Stimulated activated CD4-positive, alpha-beta T cell treated with anti-CD3 and anti-CD28 coated beads, Interleukin-2, amount 100 ng/mL, for 48 hours (primary cell): ENCODE data around the gene ABO.
"Not testable (repeated sequence)": the region's sequence is repeated elsewhere in the genome, so short reads cannot be mapped to it uniquely, and the experiment has no call there.

Source experiments
- DNase-seq, 2 donors: peaks; one replicate each; pipeline ENCODE4 v3.0.0-alpha.2; 2020

ABO gene

DNA sequence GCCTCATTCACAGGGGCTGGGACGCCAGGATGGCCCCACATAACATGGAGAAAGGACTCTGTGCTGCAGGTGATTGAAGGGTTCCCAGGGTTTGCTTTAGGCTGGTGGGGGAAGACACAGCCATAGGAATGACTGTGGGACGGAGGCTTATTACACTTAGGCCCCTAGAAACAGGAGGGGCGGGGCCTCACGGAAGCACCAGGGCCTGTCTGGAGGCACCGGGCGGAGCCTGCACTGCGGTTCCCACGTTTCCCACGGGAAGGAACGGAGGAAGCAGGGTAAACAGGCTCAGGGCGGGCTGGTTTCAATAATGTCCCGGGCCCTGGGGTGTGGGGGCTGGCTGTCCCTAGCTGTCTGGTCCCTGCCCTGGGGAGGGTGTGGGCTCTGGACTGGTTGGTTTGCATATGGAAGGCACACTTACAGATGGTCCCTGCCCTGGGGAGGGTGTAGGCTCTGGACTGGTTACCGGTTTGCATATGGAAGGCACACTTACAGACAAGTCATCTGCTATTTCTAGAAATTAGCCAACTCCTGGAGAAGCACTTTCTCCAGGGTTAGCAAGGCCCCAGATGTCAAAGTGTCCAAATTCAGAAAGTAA is 51.7 kb downstream of the ABO start:
- not testable (repeated sequence) for DNase-seq

DNA sequence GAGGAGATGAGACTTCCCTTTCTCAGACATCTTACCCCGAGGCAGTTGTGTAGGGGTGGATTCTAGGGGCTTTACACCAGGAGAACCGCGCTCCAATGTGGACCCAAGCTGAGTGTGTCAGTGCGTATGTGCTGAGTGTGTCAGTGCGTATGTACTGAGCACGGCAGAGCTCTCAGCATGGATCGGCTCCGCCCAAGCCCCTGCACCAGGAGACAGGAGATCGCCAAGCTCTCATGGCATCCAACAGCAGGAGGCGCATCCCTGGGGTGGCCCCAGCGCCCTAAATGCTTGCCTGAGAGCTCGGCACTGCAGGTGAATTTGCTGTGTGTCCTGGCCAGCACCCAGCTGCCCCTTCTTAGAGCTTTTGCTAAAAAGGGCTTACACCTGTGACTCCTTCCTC is 53.0 kb downstream of the ABO start:
- not testable (repeated sequence) for DNase-seq

DNA sequence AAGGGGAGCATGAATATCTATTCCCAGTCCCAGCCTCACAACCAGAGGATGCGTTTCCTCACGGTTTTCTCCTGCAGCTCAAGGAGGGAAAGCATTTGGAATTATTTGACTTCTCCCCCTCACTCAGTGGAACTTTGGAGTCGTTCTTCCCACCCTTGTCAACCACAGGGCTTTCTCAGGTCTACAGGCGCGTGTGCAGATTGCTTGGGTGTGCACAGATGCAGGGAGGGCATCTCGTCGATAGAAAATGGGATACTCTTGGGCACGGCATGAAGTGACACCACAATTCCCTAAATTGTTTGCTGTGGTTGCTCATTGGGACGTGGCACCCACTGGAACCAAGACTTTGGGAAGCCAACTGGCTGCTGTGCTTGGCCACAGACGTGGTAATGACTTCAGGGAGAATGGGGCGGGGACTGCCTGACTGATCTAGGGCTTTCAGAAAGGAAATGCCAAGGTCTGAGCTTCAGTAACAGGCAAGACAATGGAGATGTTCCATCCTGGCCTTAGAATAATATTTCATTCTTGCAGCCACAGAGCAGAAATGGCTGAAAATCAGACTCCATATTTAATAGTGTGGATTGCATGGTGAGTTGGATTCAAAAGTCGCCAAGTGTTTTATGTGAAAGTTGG is 53.7 kb downstream of the ABO start:
- DNase-seq = no peak

DNA sequence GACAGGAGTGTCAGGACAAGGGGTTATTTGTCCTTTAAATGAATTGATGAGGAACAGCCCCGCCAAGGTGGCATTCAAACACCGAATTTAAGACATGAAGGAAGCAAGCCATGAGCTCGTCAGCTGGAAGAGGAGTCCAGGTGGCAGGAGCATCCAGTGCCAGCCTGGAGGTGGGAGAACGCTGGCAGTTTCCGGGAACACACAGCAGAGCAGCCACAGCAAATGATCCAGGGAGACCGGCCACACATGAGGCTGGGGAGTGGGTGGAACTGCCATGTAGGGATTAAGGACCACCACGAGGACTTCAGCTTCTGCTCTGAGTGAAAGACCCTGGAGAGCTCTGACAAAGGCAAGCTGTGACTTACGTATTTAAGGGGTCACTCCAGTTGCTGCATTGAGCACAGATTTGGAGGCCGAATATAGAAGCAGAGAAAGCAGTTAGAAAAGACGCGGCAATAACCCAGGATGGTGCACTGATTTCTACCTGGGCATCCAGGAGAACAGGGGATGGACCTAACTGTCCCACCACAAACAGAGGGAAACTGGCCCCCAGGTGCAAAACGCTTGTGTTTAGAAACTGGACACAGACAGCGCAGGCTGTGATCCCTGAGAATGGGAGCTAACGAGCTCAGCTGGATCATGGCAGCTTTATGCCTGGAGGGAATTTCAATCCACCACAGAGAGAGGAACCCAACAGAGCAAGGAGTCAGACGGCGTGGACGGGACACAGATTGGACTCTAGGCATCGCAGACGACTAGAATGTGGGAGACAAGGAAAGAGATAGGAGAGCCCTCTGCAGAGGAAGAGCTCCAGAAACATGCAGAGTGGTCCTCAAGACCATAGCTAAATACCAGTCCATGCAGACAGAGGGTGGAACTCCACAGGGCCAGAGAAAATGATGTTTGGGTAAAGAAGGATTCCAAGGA is 56.7 kb downstream of the ABO start:
- not testable (repeated sequence) for DNase-seq

DNA sequence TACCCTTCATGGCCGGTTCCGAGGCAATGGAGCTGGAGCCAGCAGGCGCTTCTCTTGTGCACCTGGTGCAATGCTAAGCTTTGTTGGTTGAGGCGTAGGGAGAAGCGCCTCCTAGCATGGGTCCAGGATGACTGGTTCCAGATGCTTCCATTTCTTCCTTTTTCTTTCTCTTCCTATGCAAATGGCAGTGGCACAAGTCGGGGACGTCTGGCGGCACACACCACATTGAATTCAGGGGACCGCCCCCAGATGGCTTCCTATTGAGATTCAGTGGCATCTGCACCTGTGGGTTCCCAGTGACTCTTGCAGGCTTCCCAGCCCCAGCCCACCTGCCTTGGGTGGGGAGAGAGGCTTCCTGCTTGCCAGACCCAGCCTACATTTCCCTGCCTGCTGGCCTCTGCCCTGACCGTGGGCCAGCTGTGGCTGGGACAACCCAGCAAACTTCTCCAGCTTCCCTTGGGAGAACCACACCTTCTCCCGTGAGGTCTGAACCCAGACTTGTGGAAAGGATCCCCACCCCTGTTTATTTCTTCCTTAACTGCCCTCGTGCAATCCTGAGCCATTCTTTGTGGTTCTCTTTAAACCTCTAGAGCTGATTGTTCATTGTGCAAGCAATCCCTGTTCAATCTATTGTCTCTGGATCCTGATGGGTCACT is 57.5 kb downstream of the ABO start:
- not testable (repeated sequence) for DNase-seq

DNA sequence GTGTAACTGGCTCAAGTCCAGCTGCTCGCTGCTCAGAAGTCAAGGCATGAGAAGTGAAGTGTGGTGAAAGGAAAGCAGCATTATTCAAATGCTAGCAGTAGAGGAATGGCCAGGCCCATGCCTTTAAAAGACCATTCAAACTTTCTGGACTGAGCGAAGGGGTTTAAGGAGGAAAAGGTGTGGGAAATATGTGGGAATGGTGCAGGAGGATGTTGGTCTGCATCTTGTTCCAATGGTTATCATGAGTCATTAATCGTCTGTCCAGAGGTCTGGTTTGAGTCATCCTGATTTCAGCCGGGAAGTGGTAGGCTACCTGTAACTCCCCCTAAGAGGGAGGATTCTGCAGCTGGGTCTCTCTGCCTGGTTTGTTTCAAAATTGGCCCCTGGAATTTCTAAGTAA is 60.7 kb downstream of the ABO start:
- DNase-seq = not testable (repeated sequence)

DNA sequence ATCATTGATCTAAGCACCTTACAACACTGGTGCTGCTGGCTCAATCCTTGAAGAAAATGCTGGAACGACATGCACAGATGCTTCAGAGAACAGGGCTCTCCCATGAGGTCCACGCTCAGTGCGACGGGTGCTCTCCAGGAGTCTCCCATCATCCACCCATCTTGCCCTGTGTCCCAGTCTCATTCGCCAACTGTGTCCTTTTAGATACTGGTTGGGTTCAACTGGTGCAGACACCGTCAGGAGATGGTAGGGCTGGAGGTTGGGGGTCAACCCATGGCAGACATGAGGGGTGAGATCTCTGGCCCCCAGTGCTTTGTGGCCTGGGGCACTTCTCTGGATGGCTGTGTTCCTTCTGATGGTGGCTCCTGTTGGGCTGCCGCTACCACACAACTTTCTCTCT is 64.4 kb downstream of the ABO start:
- no peak for DNase-seq

DNA sequence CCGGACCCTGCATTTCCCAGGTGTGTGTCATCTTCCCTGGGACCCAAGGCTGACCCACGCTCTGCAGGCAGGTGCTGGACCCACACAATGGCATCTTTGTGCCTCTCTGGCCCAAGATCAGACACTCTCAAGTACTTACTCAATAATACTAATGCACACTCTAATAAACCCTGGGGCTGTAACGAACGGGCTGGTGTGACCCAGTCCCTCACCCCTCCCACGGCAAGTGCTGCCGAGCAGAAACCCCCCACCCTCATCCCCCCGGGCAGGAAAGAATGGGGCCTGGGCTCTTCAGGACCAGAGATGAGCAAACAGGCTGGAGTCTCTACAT is 64.8 kb downstream of the ABO start:
- no peak for DNase-seq

DNA sequence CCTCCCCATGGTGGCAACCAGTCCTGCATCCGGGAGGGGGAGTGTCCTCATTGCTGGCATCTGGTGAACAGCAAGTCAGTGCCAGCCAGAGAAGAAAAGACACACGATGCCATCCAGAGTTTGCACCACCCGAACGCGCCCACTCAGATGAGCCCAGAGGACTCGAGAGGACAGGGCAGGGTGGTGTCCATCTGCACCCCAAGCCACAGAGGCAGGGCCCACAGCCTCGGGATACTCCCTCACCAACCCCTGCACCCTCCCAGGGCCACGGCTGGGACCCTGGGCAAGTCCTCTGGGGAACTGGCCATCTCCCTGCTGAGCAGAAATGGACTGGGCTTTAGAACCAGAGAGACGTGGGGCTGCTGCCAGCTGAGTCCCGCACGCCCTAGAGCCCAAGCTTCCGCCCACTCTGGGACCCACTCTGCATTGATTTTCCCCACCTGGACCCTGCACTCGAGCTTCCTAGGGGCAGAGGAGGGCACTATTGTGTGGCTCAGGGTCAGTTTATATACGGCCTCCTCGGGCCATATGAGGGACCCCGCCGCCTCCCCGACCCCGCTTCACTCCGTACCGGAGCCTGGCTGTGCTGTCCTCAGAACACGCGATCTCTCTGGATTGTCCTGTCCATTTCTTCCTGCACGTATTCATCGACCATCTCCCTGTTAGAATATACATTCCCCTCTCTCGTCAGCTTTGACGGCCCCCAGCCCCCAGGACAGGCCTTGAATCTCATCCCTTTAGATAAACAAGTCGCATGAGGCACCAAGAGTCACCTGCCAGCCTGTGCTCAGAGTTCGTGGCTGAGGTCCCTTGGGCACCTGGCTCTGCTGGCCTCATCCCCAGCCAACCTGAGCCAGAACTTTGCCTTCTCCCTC is 65.4 kb downstream of the ABO start:
- not testable (repeated sequence) for DNase-seq

DNA sequence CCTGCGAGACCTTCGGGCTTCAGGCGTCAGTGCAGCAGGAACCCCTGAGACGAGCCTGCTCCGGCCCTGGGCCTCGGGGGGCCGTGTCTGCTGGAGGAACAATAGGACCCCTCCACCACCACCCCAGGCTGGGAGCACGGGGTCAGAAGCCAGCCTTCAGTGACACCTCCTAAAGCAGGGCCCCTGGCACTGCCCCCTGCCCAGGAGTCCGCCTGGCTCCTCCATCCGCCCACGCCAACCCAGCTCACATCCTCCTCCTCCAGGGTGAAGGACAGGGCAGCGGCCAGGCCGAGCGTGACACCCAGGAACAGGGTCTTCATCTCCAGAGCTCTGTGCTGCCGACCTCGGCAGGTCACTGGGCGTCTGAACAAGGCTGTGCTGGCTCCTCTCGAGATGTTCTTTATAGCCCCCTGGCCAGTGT is 66.1 kb downstream of the ABO start, which contains the start of gene OBP2B:
Gene OBP2B (minus strand): TSS at position 371 of the 421 bp plus-strand sequence. CDS start 51 bp downstream, at position 320.
- DNase-seq = not testable (repeated sequence)

DNA sequence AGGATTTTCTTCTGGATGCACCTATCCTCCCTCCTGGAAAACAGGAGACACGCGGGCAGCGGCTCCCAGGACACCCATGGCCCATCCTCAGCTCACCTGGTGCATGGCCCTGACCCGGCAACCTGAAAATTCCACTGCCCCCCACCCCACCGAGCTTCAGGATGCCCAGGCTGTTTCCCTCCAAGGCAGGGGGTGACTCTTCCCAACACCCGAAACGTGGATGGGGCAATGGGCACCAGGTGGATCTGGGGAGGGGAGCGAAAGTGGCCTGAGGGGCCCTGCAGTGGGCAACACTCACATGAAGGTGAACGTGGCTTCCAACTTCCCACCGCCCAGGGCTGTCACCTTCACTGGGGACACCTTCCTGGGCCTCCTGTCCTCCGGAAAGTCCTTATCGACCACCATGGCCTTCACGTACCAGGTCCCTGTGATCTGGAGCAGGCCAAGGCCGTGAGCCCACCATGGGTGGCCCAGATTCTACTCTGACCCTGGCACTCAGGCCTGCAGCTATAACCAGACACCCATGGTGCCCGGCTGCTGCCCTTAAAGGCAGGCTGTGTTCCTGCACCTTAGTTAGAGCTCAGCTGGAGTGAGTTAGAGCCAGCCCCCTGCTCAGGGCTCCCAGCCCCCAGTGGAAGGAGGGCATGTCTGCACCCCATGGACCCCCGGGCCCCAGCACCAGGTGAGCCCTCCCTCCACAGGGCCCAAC is 66.7 kb downstream of the ABO start:
- DNase-seq = not testable (repeated sequence)

DNA sequence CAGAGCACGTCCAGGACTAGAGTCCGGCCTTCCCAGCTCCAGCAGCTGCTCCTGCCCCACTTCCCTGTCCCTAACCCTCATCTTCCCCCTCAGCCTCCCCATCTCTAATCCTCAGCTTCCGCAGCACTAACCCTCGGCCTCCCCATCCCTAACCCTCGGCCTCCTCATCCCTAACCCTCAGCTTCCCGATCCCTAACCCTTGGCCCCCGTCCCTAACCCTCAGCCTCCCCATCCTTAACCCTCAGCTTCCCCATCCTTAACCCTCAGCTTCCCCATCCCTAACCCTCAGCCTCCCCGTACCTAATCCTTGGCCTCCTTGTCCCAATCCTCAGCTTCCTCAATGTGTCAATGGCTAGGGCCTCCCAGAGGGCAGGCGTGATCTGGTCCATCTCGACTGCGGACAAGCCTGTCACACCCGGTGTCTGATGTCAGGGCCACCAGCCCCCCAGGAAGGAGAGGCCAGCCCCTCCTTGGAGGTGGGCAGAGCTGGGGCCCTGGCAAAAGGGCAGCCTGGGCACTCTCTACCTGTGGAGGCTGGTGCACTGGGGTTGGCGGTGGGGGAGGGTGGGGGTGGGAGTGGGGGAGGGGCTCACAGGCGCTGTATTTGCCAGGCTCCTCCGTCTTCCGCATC is 67.3 kb downstream of the ABO start:
- no peak for DNase-seq

DNA sequence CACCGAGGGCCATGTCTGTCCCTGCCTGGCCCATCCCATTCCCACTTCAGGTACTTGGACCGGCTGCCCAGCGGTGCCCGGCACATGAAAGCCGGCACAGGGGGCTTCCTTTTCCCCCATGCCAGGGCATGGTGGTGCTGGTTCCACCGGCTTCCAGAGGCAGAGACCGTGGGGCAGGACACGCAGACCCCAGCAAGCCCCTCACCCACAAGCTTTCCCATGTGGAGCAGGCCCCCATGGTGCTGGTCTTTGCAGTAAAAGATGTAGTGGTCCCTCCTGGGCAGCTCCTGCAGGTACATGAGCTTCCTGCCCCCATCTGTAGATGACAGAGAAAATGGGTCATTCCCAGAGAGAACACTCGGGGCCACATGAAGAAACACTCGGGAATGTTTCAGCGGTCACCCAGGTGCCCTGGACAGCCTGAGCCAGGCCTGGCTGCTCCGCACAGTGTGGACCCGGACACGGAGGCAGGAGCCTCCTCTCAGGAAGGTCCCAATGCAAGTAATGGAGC is 67.9 kb downstream of the ABO start:
- no peak for DNase-seq

DNA sequence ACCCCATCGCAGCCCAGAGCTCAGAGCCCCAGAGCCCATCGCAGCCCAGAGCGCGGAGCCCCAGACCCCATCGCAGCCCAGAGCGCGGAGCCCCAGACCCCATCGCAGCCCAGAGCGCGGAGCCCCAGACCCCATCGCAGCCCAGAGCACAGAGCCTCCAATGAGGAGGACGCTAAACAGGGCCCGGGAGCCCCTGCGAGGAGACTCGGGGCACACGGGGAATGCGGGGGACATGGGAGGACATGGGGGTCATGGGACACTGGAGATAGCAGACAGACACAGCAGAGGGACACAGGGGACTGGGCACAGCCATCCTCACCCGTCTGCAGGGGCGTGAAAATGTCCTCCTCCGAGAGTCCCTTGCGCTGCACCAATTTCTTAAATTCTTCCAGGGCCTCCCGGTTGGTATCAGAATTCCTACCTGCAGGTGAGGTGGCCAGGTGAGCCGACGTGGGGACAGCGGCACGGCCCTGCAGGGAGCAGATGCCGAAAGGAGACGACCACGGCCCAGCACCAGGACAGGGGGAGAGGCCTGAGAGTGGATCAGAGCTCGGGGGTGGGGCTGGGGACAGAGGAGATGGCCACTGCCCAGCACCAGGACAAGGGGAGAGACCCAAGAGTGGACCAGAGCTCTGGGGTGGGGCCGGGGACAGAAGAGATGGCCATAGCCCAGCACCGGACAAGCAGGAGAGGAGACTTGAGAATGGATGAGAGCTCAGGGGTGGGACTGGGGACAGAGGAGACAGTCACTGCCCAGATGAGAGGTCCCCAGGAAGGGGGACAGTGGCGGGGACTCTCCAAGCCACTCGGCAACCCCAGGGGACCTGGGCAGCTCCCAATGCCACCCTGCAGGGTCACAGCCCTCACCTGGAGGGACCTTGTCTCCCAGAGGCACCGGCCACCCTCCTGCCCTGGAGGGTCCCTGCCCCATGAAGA is 68.7 kb downstream of the ABO start:
- DNase-seq = no peak

DNA sequence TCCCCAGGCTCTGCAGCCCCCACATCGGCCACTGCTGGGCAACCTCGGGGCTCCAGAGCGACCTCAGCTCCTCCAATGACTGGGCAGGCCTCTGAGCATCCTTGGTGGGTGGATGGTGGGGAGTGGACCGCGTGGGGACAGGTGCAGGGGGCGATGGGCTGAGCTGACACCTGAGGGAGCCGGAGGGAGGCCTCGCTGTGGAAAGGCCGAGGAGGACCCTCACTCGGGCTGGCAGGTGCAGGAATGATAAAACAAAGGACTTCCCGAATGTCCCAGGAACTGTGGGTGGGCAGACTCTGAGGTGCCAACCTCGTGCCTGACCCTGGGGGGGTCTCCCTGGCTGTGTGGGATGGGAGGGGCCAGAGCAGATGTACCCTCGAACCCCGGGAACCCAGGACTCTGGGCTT is 69.5 kb downstream of the ABO start:
- not testable (repeated sequence) for DNase-seq
